IMR-90 (cell line): Measurements from ENCODE around the gene HIVEP3. TPM values are rescaled to one million over a fixed set of nuclear protein-coding genes. Genes with fewer than 3 reads are reported as not detected.

Experiments
- ATAC-seq: fragments of 200-7000 bp; cut with Tn5 transposase; 2 replicates; pipeline ENCODE4 v1.9.1; 2020; ENCODE audit warnings: low read depth, mild to moderate bottlenecking, moderate library complexity
- BruUV-seq: library from RNA; stranded (reverse); fragments of 400-500 nt; replicated peaks from 2 replicates; lab custom pipeline; 2021; lab: Mats Ljungman, UMichigan
- CTCF ChIA-PET: fragments of 300-600 bp; formaldehyde crosslinking; extraction: SDS; loops from one replicate; lab custom pipeline; 2021; ENCODE audit warnings: antibody characterized with exemption; lab: Yijun Ruan, JAX
- POLR2A ChIA-PET: fragments of 300-600 bp; sonication (Branson Sonifier 250); formaldehyde crosslinking; loops from one replicate; lab custom pipeline; 2022; ENCODE audit warnings: antibody characterized with exemption; ENCODE audit not compliant: unreplicated experiment; lab: Charles Lee
- DNase-seq: peaks from one replicate; pipeline ENCODE4 v3.0.0; 2013
- H2AFZ ChIP-seq: replicated peaks from 2 replicates; pipeline ENCODE3; 2013; ENCODE audit warnings: low read length, mild to moderate bottlenecking; ENCODE audit not compliant: poor library complexity
- H2AK5ac ChIP-seq: 2 replicates; pipeline ENCODE4 v1.6.1; 2013; ENCODE audit warnings: low read depth, low read length, inconsistent platforms
- H2AK9ac ChIP-seq: replicated peaks from 2 replicates; pipeline ENCODE3; 2013; ENCODE audit warnings: mild to moderate bottlenecking, low read depth, low read length, moderate library complexity; ENCODE audit not compliant: poor library complexity
- H2BK120ac ChIP-seq: 2 replicates; pipeline ENCODE4 v1.6.1; 2013; ENCODE audit warnings: low read depth, low read length, inconsistent platforms
- H2BK15ac ChIP-seq: 3 replicates; pipeline ENCODE4 v1.6.1; 2013; ENCODE audit warnings: low read depth, low read length, inconsistent platforms
- H2BK20ac ChIP-seq: 2 replicates; pipeline ENCODE4 v1.6.1; 2013; ENCODE audit warnings: low read depth, mild to moderate bottlenecking, inconsistent platforms, low read length, moderate library complexity
- H2BK5ac ChIP-seq: 2 replicates; pipeline ENCODE4 v1.6.1; 2013; ENCODE audit warnings: mild to moderate bottlenecking, low read depth, low read length, inconsistent platforms; ENCODE audit not compliant: poor library complexity, severe bottlenecking
- H3K14ac ChIP-seq: replicated peaks from 2 replicates; pipeline ENCODE4 v1.6.1; 2013; ENCODE audit warnings: low read depth, low read length, inconsistent platforms
- H3K18ac ChIP-seq: 2 replicates; pipeline ENCODE4 v1.6.1; 2013; ENCODE audit warnings: low read depth, low read length, control low read depth
- H3K23ac ChIP-seq: 2 replicates; pipeline ENCODE4 v1.6.1; 2013; ENCODE audit warnings: low read depth, low read length, inconsistent platforms
- H3K27ac ChIP-seq: 2 replicates; pipeline ENCODE4 v1.5.1; 2013; ENCODE audit warnings: mild to moderate bottlenecking, control low read depth, low read length; ENCODE audit not compliant: insufficient read depth
- H3K27me3 ChIP-seq: 2 replicates; pipeline ENCODE4 v1.6.1; 2013; ENCODE audit warnings: low read length; ENCODE audit not compliant: control insufficient read depth, insufficient read depth
- H3K36me3 ChIP-seq: 2 replicates; pipeline ENCODE4 v1.6.1; 2013; ENCODE audit warnings: low read length, mixed read lengths; ENCODE audit not compliant: control insufficient read depth, insufficient read depth
- H3K4ac ChIP-seq: 2 replicates; pipeline ENCODE4 v1.6.1; 2013; ENCODE audit warnings: low read depth, low read length, inconsistent platforms
- H3K4me1 ChIP-seq: 2 replicates; pipeline ENCODE4 v1.6.1; 2013; ENCODE audit warnings: low read length, mixed read lengths; ENCODE audit not compliant: control insufficient read depth, insufficient read depth
- H3K4me2 ChIP-seq: 2 replicates; pipeline ENCODE4 v1.6.1; 2013; ENCODE audit warnings: low read depth, mild to moderate bottlenecking, control low read depth, low read length, moderate library complexity
- H3K4me3 ChIP-seq: 2 replicates; pipeline ENCODE4 v1.5.1; 2013; ENCODE audit warnings: low read depth, mild to moderate bottlenecking, control low read depth, low read length, moderate library complexity; ENCODE audit not compliant: insufficient read depth
- H3K56ac ChIP-seq: 2 replicates; pipeline ENCODE4 v1.6.1; 2013; ENCODE audit warnings: low read length, inconsistent platforms; ENCODE audit not compliant: insufficient read depth; ENCODE audit errors: extremely low read depth
- H3K79me1 ChIP-seq, 2 experiments: 2 replicates each; pipeline ENCODE4 v1.6.1; 2013; ENCODE audit warnings: low read length in 2 of 2, inconsistent platforms in 1 of 2, low read depth in 1 of 2
- H3K9ac ChIP-seq: 2 replicates; pipeline ENCODE4 v1.6.1; 2013; ENCODE audit warnings: low read depth, low read length, control low read depth
- H3K9me1 ChIP-seq: 2 replicates; pipeline ENCODE4 v1.6.1; 2013; ENCODE audit warnings: low read length, inconsistent platforms; ENCODE audit not compliant: insufficient read depth
- H3K9me3 ChIP-seq: 2 replicates; pipeline ENCODE4 v1.6.1; 2013; ENCODE audit warnings: low read length; ENCODE audit not compliant: control insufficient read depth, insufficient read depth
- H4K20me1 ChIP-seq: 2 replicates; pipeline ENCODE4 v1.6.1; 2013; ENCODE audit warnings: low read length, inconsistent platforms; ENCODE audit not compliant: insufficient read depth
- H4K5ac ChIP-seq: 2 replicates; pipeline ENCODE4 v1.6.1; 2013; ENCODE audit warnings: mild to moderate bottlenecking, low read depth, low read length, control low read depth
- H4K8ac ChIP-seq, 2 experiments: 2 replicates each; pipeline ENCODE4 v1.6.1; 2013; ENCODE audit warnings: low read depth in 2 of 2, low read length in 2 of 2, control low read depth in 1 of 2, inconsistent platforms in 1 of 2
- H4K91ac ChIP-seq: 2 replicates; pipeline ENCODE4 v1.6.1; 2013; ENCODE audit warnings: low read depth, low read length, inconsistent platforms; ENCODE audit not compliant: insufficient read depth
- BHLHE40 ChIP-seq: fragments of 150-350 bp; IDR thresholded peaks from 2 replicates; pipeline ENCODE4 v1.6.1; 2016; ENCODE audit warnings: mild to moderate bottlenecking, low read depth, low read length
- CEBPB ChIP-seq: IDR thresholded peaks from 2 replicates; pipeline ENCODE4 v1.6.1; 2012; ENCODE audit warnings: low read depth, low read length, improper control_type of control experiment
- CHD1 ChIP-seq: IDR thresholded peaks from 2 replicates; pipeline ENCODE4 v1.6.1; 2012; ENCODE audit warnings: low read depth, low read length, improper control_type of control experiment
- FOS ChIP-seq: fragments of 150-350 bp; IDR thresholded peaks from 2 replicates; pipeline ENCODE4 v1.6.1; 2016; ENCODE audit warnings: low read depth, low read length
- MAFK ChIP-seq: IDR thresholded peaks from 2 replicates; pipeline ENCODE4 v1.6.1; 2012; ENCODE audit warnings: low read depth, low read length, improper control_type of control experiment
- MAZ ChIP-seq: IDR thresholded peaks from 2 replicates; pipeline ENCODE4 v1.6.1; 2012; ENCODE audit warnings: low read depth, mild to moderate bottlenecking, low read length, improper control_type of control experiment, moderate library complexity, borderline replicate concordance
- MXI1 ChIP-seq: IDR thresholded peaks from 2 replicates; pipeline ENCODE4 v1.6.1; 2012; ENCODE audit warnings: low read depth, mild to moderate bottlenecking, low read length, moderate library complexity, borderline replicate concordance
- NFE2L2 ChIP-seq: fragments of 150-350 bp; IDR thresholded peaks from 2 replicates; pipeline ENCODE4 v1.6.1; 2016; ENCODE audit warnings: low read depth, mild to moderate bottlenecking, low read length
- POLR2A ChIP-seq: IDR thresholded peaks from 2 replicates; pipeline ENCODE4 v1.6.1; 2012; ENCODE audit warnings: mild to moderate bottlenecking, low read depth, low read length
- RAD21 ChIP-seq: IDR thresholded peaks from 2 replicates; pipeline ENCODE4 v1.6.1; 2012; ENCODE audit warnings: low read length, improper control_type of control experiment
- RCOR1 ChIP-seq: IDR thresholded peaks from 2 replicates; pipeline ENCODE4 v1.6.1; 2012; ENCODE audit warnings: mild to moderate bottlenecking, low read length, improper control_type of control experiment; ENCODE audit not compliant: insufficient replicate concordance
- RFX5 ChIP-seq: IDR thresholded peaks from 2 replicates; pipeline ENCODE4 v1.8.0; 2012; ENCODE audit warnings: low read depth, mild to moderate bottlenecking, low read length, moderate library complexity
- SMC3 ChIP-seq: fragments of 150-350 bp; IDR thresholded peaks from 2 replicates; pipeline ENCODE4 v1.6.1; 2016; ENCODE audit warnings: low read depth, mild to moderate bottlenecking, antibody characterized with exemption, low read length, moderate library complexity
- USF2 ChIP-seq: fragments of 150-350 bp; IDR thresholded peaks from 2 replicates; pipeline ENCODE4 v1.6.1; 2017; ENCODE audit warnings: mild to moderate bottlenecking, antibody characterized with exemption, low read length, low read depth
- WGBS, 2 experiments: methylation state at CpG; one replicate each; pipeline versions ENCODE4 v1.1.5 to v1.1.7; 2013; ENCODE audit warnings: missing lambda C conversion rate in 2 of 2; ENCODE audit not compliant: insufficient read length in 1 of 2; ENCODE audit errors: extremely low coverage in 2 of 2; 5-methylcytosine and 5-hydroxymethylcytosine counted together
- dilution Hi-C: fragments of 300-500 bp; cut with HindIII; formaldehyde crosslinking; loops from one replicate; pipeline ENCODE4 v1.14.3; 2018; ENCODE audit warnings: low sequenced_read_pairs; ENCODE audit not compliant: unreplicated experiment
- in situ Hi-C: fragments of 300-500 bp; cut with MboI; formaldehyde crosslinking; loops from 3 replicates; pipeline ENCODE4 v1.14.3; 2019; ENCODE audit warnings: low sequenced_read_pairs, inconsistent platforms, mixed read lengths
- intact Hi-C: fragments of 100-400 bp; cut with micrococcal nuclease; formaldehyde crosslinking; loops from 2 replicates; pipeline ENCODE4 v1.10.0; 2022
- polyA plus RNA-seq, 3 experiments: library from polyadenylated mRNA; depleted of rRNA; stranded (reverse); fragments of >200 nt; gene quantifications; 2 replicates each; pipeline ENCODE4 v1.2.3, GENCODE V29; 2012; ENCODE audit warnings: low replicate concordance in 1 of 3
- total RNA-seq: library from RNA; depleted of rRNA; stranded (reverse); fragments of >200 nt; gene quantifications from 2 replicates; pipeline ENCODE4 v1.2.3, GENCODE V29; 2012
- TF ChIP-seq, protein P1 (sequence below): fragments of 150-350 bp; IDR thresholded peaks from 2 replicates; pipeline ENCODE4 v1.6.1; 2016; ENCODE audit warnings: low read depth, mild to moderate bottlenecking, low read length, moderate library complexity, borderline replicate concordance
- TF ChIP-seq, protein P2 (sequence below): conservative IDR thresholded peaks from 2 replicates; pipeline ENCODE4 v1.5.1; 2012; ENCODE audit warnings: mild to moderate bottlenecking, low read depth, low read length, improper control_type of control experiment

The HIVEP3 gene
- total and polyA plus RNA-seq, 2 of the 4 experiments (the other 2 are of a cell fraction), result 1.4 to 4.0 TPM

DNA sequence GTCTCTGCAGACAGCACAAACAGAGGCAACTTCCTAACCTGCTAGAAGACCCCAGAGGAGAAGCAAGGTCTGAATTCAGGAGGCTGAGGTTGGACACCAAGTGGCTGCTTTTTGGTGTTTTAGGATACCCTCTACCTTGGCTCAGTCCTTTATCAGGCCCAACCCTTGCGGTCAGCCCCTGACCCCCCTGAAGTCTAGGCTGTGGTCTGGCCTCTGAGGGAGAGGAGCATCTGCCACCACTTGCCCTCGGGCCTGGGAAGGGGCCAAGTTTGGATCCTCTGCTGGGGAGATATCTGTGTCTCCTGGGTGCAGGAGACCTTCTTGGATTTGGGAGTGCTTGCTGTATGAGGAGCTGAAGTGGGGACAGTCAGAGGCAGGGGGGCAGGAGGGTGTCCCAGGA, 455.2 kb downstream of the HIVEP3 start:
- DNase-seq (no peak), ATAC-seq (no peak)
- H3K56ac ChIP-seq, result no peak overlapping the region
- no peak overlapping the region for H3K27ac ChIP-seq
- no peak overlapping the region for H2AK9ac ChIP-seq
- intact Hi-C loops (no loop called here), in situ Hi-C loops (no loop called here), dilution Hi-C loops (no loop called here)
- no peak overlapping the region for H3K14ac ChIP-seq
- no peak overlapping the region for H2BK20ac ChIP-seq
- no peak overlapping the region for H4K5ac ChIP-seq
- CTCF ChIA-PET, result interaction anchor here (0.8 kb wide), 1 partner anchor 28 kb away, joined by 3 read pairs; no protein-coding TSS in a partner anchor
- no peak overlapping the region for H3K18ac ChIP-seq
- no peaks in the 10 kb centered on the region for H3K9me3 ChIP-seq
- no peaks in the 10 kb centered on the region for H3K36me3 ChIP-seq
- no peak overlapping the region for H2AFZ ChIP-seq
- H3K9ac ChIP-seq, result no peak overlapping the region
- H2AK5ac ChIP-seq, result no peak overlapping the region
- H3K4ac ChIP-seq, result no peak overlapping the region
- H4K91ac ChIP-seq, result no peak overlapping the region
- no peaks in the 10 kb centered on the region for H3K4me1 ChIP-seq
- no peak overlapping the region for H2BK120ac ChIP-seq
- no peak overlapping the region for H2BK5ac ChIP-seq
- TF ChIP-seq MAFK (no peak), BHLHE40 (no peak), RAD21 (no peak), RFX5 (no peak), POLR2A (no peak), RCOR1 (no peak), SMC3 (no peak), NFE2L2 (no peak), CEBPB (no peak), MXI1 (no peak), USF2 (no peak), FOS (no peak), CHD1 (no peak), MAZ (no peak)
- TF ChIP-seq, protein P1, sequence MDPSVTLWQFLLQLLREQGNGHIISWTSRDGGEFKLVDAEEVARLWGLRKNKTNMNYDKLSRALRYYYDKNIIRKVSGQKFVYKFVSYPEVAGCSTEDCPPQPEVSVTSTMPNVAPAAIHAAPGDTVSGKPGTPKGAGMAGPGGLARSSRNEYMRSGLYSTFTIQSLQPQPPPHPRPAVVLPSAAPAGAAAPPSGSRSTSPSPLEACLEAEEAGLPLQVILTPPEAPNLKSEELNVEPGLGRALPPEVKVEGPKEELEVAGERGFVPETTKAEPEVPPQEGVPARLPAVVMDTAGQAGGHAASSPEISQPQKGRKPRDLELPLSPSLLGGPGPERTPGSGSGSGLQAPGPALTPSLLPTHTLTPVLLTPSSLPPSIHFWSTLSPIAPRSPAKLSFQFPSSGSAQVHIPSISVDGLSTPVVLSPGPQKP, result no peak
- TF ChIP-seq, protein P2, sequence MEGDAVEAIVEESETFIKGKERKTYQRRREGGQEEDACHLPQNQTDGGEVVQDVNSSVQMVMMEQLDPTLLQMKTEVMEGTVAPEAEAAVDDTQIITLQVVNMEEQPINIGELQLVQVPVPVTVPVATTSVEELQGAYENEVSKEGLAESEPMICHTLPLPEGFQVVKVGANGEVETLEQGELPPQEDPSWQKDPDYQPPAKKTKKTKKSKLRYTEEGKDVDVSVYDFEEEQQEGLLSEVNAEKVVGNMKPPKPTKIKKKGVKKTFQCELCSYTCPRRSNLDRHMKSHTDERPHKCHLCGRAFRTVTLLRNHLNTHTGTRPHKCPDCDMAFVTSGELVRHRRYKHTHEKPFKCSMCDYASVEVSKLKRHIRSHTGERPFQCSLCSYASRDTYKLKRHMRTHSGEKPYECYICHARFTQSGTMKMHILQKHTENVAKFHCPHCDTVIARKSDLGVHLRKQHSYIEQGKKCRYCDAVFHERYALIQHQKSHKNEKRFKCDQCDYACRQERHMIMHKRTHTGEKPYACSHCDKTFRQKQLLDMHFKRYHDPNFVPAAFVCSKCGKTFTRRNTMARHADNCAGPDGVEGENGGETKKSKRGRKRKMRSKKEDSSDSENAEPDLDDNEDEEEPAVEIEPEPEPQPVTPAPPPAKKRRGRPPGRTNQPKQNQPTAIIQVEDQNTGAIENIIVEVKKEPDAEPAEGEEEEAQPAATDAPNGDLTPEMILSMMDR, result no peak
- no peaks in the 10 kb centered on the region for H3K9me1 ChIP-seq
- no peak overlapping the region for H2BK15ac ChIP-seq
- H4K8ac ChIP-seq, result no peak overlapping the region
- POLR2A ChIA-PET, result no interaction called here
- no TSS peak for BruUV-seq
- no peak overlapping the region for H3K4me2 ChIP-seq
- no peaks in the 10 kb centered on the region for H3K79me1 ChIP-seq
- H3K27me3 ChIP-seq, result peaks cover 46% of the 10 kb centered on the region
- no peak overlapping the region for H3K4me3 ChIP-seq
- H4K20me1 ChIP-seq, result no peaks in the 10 kb centered on the region
- no CpG with 5 or more reads among the region's 2 CpGs for WGBS, 2 experiments
- no peak overlapping the region for H3K23ac ChIP-seq
